ENCODE measurements around the gene CTSV.
"Not testable (repeated sequence)": the region's sequence is repeated elsewhere in the genome, so short reads cannot be mapped to it uniquely, and the experiment has no call there.

- TF ChIP-seq, protein P1, sequence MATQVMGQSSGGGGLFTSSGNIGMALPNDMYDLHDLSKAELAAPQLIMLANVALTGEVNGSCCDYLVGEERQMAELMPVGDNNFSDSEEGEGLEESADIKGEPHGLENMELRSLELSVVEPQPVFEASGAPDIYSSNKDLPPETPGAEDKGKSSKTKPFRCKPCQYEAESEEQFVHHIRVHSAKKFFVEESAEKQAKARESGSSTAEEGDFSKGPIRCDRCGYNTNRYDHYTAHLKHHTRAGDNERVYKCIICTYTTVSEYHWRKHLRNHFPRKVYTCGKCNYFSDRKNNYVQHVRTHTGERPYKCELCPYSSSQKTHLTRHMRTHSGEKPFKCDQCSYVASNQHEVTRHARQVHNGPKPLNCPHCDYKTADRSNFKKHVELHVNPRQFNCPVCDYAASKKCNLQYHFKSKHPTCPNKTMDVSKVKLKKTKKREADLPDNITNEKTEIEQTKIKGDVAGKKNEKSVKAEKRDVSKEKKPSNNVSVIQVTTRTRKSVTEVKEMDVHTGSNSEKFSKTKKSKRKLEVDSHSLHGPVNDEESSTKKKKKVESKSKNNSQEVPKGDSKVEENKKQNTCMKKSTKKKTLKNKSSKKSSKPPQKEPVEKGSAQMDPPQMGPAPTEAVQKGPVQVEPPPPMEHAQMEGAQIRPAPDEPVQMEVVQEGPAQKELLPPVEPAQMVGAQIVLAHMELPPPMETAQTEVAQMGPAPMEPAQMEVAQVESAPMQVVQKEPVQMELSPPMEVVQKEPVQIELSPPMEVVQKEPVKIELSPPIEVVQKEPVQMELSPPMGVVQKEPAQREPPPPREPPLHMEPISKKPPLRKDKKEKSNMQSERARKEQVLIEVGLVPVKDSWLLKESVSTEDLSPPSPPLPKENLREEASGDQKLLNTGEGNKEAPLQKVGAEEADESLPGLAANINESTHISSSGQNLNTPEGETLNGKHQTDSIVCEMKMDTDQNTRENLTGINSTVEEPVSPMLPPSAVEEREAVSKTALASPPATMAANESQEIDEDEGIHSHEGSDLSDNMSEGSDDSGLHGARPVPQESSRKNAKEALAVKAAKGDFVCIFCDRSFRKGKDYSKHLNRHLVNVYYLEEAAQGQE (IDR thresholded peaks at IDR 0.05; ENCODE audit: insufficient read depth in 1 of 2, low read depth in 2 of 2, low read length in 1 of 2), result not testable (repeated sequence)
- TF ChIP-seq, protein P2, sequence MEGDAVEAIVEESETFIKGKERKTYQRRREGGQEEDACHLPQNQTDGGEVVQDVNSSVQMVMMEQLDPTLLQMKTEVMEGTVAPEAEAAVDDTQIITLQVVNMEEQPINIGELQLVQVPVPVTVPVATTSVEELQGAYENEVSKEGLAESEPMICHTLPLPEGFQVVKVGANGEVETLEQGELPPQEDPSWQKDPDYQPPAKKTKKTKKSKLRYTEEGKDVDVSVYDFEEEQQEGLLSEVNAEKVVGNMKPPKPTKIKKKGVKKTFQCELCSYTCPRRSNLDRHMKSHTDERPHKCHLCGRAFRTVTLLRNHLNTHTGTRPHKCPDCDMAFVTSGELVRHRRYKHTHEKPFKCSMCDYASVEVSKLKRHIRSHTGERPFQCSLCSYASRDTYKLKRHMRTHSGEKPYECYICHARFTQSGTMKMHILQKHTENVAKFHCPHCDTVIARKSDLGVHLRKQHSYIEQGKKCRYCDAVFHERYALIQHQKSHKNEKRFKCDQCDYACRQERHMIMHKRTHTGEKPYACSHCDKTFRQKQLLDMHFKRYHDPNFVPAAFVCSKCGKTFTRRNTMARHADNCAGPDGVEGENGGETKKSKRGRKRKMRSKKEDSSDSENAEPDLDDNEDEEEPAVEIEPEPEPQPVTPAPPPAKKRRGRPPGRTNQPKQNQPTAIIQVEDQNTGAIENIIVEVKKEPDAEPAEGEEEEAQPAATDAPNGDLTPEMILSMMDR (IDR thresholded peaks at IDR 0.05), result not testable (repeated sequence)
- not testable (repeated sequence) for TF ChIP-seq POLR2AphosphoS5, TCF7L2 (IDR thresholded peaks at IDR 0.05; ENCODE audit: low read depth, low read length)
Measured at GRCh38 chr9:96989747-96990318, 49.1 kb downstream of the CTSV start.

Data from Panc1 (cell line).